BLaER1 treated with 17β-estradiol and CSF1 and Interleukin-3, amounts not matched to agents 10 nM and 100 nM (cell line): ENCODE measurements around the gene GCG.

Experiments
- H3K27ac ChIP-seq, 11 experiments: shearing (Covaris generic); formaldehyde crosslinking; 2 replicates each; pipeline ENCODE4 v1.8.1; 2022
- H3K27me3 ChIP-seq, 11 experiments: shearing (Covaris generic); formaldehyde crosslinking; 2 replicates each; pipeline ENCODE4 v1.8.1; 2022
- H3K36me3 ChIP-seq, 11 experiments: shearing (Covaris generic); formaldehyde crosslinking; 2 replicates each; pipeline ENCODE4 v1.8.1; 2022
- H3K4me1 ChIP-seq, 10 experiments: shearing (Covaris generic); formaldehyde crosslinking; 2 replicates each; pipeline ENCODE4 v1.8.1; 2022
- H3K4me2 ChIP-seq, 11 experiments: shearing (Covaris generic); formaldehyde crosslinking; 2 replicates each; pipeline ENCODE4 v1.8.1; 2022
- H3K4me3 ChIP-seq, 10 experiments: shearing (Covaris generic); formaldehyde crosslinking; 2 replicates each; pipeline ENCODE4 v1.8.1; 2022
- H3K9ac ChIP-seq, 11 experiments: shearing (Covaris generic); formaldehyde crosslinking; 2 replicates each; pipeline ENCODE4 v1.8.1; 2022
- H3K9me3 ChIP-seq, 11 experiments: shearing (Covaris generic); formaldehyde crosslinking; replicated peaks in 1 of 11; 2 replicates each; pipeline ENCODE4 v1.8.1; 2022
- H4K20me1 ChIP-seq, 11 experiments: shearing (Covaris generic); formaldehyde crosslinking; 2 replicates each; pipeline ENCODE4 v1.8.1; 2022
- Cebpa-rat ChIP-seq, 11 experiments: shearing (Covaris generic); IDR thresholded peaks; 2 replicates each; pipeline ENCODE4 v1.8.1; 2022

GCG gene

DNA sequence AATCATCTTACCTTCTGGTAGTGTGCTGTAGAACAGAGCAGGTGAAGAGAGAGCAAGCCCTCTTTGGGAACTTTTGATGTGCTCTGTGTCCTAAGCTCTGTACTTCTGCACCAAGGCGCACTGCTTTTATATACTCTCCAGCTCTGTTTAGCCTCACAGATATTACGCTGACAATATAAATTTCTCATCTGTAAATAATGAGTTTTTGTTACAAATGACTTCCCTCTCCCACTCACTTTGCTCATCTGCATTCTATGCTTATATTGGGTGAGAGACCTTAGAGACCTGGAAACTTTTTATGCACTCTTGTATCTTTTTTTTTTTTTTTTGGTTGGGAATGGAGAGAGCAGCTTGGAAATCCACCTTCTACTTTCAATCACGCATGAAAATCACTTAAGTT lies at the start of gene GCG:
Gene GCG, minus strand, starts transcription at position 101 of the 400 bp plus-strand sequence. CDS start 3,069 bp downstream, outside the sequence.
- no peaks in the 10 kb centered on the region for H3K27me3 ChIP-seq
- H3K4me3 ChIP-seq = no peak within 1 kb of the TSS
- H3K9ac ChIP-seq = no peak within 1 kb of the TSS
- no peak within 1 kb of the TSS for H3K27ac ChIP-seq
- 0 out of 20 replicates have a peak, but pooled peaks cover 0 to 4% (median 0%) of the 10 kb centered on the region in 10 experiments for H3K4me1 ChIP-seq
- H4K20me1 ChIP-seq = no peaks in the 10 kb centered on the region
- no peak within 1 kb of the TSS for H3K4me2 ChIP-seq
- H3K36me3 ChIP-seq = no peaks in the 10 kb centered on the region
- TF ChIP-seq Cebpa-rat (IDR thresholded peaks at IDR 0.05) = no peak
- no peaks in the 10 kb centered on the region for H3K9me3 ChIP-seq

DNA sequence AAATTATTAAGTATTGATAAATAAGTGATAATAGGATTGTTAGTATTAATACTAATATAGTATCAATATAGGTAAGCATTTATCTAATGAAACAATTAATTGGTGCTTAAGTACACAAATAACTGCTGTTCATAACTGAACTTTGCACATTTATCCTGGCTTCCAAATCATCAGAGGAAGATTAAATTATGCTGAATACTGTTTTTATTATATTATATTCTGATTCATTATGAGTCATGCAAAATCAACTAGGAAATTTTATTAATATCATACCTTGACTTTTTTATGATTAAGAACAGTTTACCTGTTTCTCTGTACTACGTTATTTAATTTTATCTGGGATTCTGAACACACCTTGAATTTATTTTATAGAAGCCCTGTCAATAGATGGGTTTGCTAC lies 48.6 kb upstream of the GCG start:
- H3K4me3 ChIP-seq = no peak overlapping the region
- no peak overlapping the region for H3K27ac ChIP-seq
- no peak overlapping the region for H3K9ac ChIP-seq
- no peaks in the 10 kb centered on the region for H3K36me3 ChIP-seq
- H4K20me1 ChIP-seq = no peaks in the 10 kb centered on the region
- no peaks in the 10 kb centered on the region for H3K27me3 ChIP-seq
- H3K9me3 ChIP-seq = no peaks in the 10 kb centered on the region
- H3K4me2 ChIP-seq = no peak overlapping the region
- TF ChIP-seq Cebpa-rat (IDR thresholded peaks at IDR 0.05) = no peak
- H3K4me1 ChIP-seq = no peaks in the 10 kb centered on the region

DNA sequence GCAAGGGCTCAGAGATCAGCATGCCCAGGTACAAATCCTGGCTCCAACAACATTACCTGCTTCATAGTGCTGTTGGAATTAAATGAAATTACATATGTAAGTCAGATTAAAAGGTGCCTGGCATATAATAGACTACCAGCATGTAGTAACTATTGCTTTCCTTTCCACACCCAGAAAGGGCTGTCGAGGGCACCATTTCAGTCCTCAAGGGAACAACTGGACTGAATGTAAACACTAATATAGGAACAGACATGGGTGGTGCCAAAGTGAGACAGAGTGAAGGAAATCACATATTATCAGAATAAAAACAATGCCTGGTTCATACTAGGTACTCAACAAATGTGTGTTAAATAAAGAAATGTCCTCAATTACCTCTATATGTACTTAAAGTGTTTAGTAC lies 47.9 kb upstream of the GCG start:
- Histone ChIP-seq H3K36me3 (no peaks in the 10 kb centered on the region), H4K20me1 (no peaks in the 10 kb centered on the region), H3K4me1 (no peaks in the 10 kb centered on the region), H3K27ac (no peak overlapping the region), H3K9ac (no peak overlapping the region), H3K4me2 (no peak overlapping the region), H3K4me3 (no peak overlapping the region), H3K27me3 (no peaks in the 10 kb centered on the region), H3K9me3 (no peaks in the 10 kb centered on the region)
- TF ChIP-seq Cebpa-rat (IDR thresholded peaks at IDR 0.05) = no peak

DNA sequence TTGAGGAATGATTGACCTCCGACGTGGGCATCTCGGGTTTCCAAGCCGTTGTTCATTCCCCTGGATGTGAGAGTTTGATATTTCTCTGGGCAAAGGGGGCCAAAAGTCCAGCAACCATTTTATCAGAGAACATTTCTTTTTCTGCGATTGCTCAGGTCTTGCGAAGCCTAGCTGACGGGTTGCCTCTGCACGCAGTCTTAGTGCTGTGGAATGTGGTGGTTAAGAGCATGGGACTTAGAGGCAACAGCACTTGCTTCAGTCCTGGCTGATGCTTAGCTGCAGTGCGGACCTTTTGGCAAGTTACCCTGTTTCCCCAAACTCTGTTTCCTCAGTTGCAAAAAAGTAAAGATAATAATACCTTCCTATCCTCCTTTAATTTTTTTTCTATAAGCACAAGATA lies 46.2 kb upstream of the GCG start:
- no peaks in the 10 kb centered on the region for H3K27me3 ChIP-seq
- H3K4me1 ChIP-seq = no peaks in the 10 kb centered on the region
- no peak overlapping the region for H3K4me2 ChIP-seq
- H3K9ac ChIP-seq = no peak overlapping the region
- H3K4me3 ChIP-seq = no peak overlapping the region
- H3K36me3 ChIP-seq = no peaks in the 10 kb centered on the region
- no peak for TF ChIP-seq Cebpa-rat (IDR thresholded peaks at IDR 0.05)
- H4K20me1 ChIP-seq = no peaks in the 10 kb centered on the region
- H3K27ac ChIP-seq = no peak overlapping the region
- no peaks in the 10 kb centered on the region for H3K9me3 ChIP-seq

DNA sequence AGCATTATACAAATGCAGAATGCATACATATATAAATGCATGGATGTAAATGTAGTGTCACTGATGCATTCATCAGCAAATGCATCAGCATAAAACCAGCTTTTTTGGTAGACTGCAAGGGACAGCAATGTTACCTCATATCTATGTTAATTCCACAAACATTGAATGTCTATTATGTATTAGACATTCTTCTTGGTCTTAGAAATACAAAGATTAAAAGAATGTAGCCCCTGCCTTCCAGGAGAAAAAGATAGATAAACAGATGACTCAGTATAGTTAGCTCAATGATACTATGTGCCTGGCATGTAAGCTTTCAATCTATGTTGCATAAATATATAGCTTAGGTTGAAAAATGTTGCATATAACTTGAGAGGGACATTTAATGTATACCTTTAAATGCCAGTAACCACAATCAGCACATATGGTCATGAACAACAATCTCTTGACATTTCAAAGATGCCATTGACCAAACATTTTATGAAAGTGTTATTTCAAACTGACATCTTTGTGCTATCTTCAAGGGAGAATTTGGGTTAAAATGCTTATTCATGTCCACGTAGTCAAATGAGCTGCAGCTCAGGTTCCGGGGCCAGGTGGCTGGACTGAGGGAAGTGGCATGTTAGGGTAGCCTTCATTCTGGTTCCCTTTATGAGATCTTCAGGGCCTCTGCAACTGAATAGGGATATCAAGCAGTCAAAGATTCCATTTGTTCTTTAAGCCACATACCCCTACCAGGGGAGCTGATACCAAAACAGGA lies 45.2 kb upstream of the GCG start:
- Histone ChIP-seq H3K4me2 (no peak overlapping the region), H3K36me3 (no peaks in the 10 kb centered on the region), H3K9me3 (no peaks in the 10 kb centered on the region), H3K4me1 (no peaks in the 10 kb centered on the region), H3K9ac (no peak overlapping the region), H3K27ac (no peak overlapping the region), H3K4me3 (no peak overlapping the region), H3K27me3 (no peaks in the 10 kb centered on the region), H4K20me1 (no peaks in the 10 kb centered on the region)
- TF ChIP-seq Cebpa-rat (IDR thresholded peaks at IDR 0.05) = no peak

DNA sequence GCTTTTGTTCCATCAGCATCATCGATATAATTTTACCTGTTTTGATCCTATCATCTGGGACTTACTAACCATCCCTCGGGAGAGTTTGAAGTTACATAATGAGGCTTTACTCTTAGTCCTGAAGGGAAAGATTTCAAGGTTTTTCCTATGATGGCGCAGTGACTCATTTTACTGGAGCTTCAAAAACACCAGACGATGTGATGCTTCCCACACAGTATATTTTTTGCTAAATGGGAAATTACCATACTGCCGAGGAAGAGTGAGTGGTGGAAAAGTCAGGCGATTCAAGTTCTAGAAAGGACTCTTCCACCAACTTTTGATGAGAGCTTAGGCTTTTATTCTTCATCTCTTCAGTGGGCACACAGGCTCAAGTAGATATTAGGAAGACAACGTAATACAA lies 44.6 kb upstream of the GCG start:
- H4K20me1 ChIP-seq = no peaks in the 10 kb centered on the region
- no peaks in the 10 kb centered on the region for H3K9me3 ChIP-seq
- H3K4me2 ChIP-seq = no peak overlapping the region
- no peaks in the 10 kb centered on the region for H3K36me3 ChIP-seq
- TF ChIP-seq Cebpa-rat (IDR thresholded peaks at IDR 0.05) = no peak
- no peak overlapping the region for H3K9ac ChIP-seq
- H3K27me3 ChIP-seq = no peaks in the 10 kb centered on the region
- H3K4me3 ChIP-seq = no peak overlapping the region
- no peak overlapping the region for H3K27ac ChIP-seq
- H3K4me1 ChIP-seq = no peaks in the 10 kb centered on the region

DNA sequence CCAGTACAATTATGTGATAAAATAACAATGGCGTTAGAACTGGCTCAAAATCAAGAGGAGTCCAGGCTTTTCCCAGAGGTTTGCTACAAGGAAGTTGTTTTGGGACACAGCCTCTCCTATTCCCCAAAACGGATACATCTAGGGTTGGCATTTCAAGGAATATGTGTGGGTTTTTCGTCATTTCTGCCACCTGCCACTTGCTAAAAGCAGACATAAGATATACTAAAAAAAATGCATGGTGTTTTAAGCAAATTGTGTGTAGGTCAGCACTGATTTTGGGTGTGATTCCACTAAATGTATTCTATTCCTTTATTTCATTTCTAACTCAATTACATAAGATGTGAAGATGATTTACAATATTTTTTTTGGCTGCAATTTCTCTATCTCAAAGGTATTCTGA lies 36.4 kb upstream of the GCG start:
- no peaks in the 10 kb centered on the region for H3K9me3 ChIP-seq
- no peak overlapping the region for H3K4me3 ChIP-seq
- H3K4me2 ChIP-seq = no peak overlapping the region
- no peaks in the 10 kb centered on the region for H3K4me1 ChIP-seq
- TF ChIP-seq Cebpa-rat (IDR thresholded peaks at IDR 0.05) = no peak
- H3K27ac ChIP-seq = no peak overlapping the region
- H3K36me3 ChIP-seq = no peaks in the 10 kb centered on the region
- no peak overlapping the region for H3K9ac ChIP-seq
- H3K27me3 ChIP-seq = no peaks in the 10 kb centered on the region
- no peaks in the 10 kb centered on the region for H4K20me1 ChIP-seq

DNA sequence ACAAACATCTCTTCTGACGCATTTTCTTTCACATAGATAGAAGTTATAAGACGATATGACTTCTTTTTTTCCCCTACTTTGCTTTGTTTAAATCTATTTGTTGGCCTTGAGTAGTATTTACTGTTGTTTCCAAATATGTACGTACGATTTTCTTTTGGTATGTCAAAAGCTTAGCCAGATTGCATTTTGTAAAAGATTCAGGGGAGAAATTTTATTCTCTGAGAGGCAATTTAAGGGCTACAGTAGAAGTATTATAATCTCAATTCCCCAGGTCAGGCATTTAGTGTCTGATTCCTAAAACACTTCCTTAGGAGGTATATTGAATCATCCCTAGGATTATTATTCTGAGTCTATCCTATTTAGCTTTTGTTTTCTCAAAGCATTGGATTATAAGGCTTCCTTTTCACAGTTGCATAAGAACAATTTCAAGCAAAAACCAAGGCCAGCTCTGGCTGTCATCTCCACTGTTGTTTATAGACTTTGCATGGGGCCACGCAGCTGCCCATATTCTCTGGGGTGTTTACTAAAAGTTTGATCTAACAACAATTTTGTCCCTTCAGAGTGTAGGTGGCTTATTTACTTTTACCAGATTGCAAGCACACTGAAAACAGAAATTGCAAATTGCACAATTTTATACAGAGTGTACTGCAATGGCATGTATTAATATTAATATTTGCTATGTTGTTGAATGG lies 33.6 kb upstream of the GCG start:
- Histone ChIP-seq H3K9me3 (no peaks in the 10 kb centered on the region), H3K27ac (no peak overlapping the region), H3K9ac (no peak overlapping the region), H3K4me3 (no peak overlapping the region), H3K36me3 (no peaks in the 10 kb centered on the region), H3K4me1 (no peaks in the 10 kb centered on the region), H3K4me2 (no peak overlapping the region), H3K27me3 (no peaks in the 10 kb centered on the region), H4K20me1 (no peaks in the 10 kb centered on the region)
- no peak for TF ChIP-seq Cebpa-rat (IDR thresholded peaks at IDR 0.05)

DNA sequence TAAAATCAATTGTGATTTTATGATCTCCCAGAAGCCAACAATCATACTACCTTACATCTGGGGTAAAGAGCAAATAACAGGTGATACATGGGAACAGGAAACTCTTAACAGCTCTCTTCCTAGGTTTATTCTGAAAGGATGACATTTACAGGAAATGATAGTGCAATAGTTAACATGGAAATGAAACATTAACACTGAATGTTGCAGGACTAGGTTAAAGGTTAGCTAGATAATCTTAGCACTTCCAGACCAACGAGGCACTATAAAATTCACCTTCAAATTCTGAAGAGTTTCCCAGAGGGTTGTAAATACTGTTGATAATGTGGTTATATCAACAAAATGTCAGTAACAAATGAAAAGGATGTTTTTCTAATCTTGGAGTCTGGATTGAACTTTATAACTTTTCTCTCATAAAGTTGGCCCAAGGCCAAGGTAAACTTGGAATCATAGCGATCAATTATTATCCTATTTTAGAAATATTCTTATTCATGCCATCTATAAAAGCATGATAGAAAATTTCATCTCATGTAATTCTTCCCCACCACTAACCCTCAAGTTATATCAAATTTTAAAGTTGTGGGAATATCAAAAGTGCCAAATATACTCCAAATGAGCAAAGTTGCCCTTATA lies 32.9 kb upstream of the GCG start:
- Histone ChIP-seq H4K20me1 (no peaks in the 10 kb centered on the region), H3K4me2 (no peak overlapping the region), H3K9me3 (no peaks in the 10 kb centered on the region), H3K27ac (no peak overlapping the region), H3K4me3 (no peak overlapping the region), H3K4me1 (no peaks in the 10 kb centered on the region), H3K36me3 (no peaks in the 10 kb centered on the region), H3K9ac (no peak overlapping the region), H3K27me3 (no peaks in the 10 kb centered on the region)
- no peak for TF ChIP-seq Cebpa-rat (IDR thresholded peaks at IDR 0.05)

DNA sequence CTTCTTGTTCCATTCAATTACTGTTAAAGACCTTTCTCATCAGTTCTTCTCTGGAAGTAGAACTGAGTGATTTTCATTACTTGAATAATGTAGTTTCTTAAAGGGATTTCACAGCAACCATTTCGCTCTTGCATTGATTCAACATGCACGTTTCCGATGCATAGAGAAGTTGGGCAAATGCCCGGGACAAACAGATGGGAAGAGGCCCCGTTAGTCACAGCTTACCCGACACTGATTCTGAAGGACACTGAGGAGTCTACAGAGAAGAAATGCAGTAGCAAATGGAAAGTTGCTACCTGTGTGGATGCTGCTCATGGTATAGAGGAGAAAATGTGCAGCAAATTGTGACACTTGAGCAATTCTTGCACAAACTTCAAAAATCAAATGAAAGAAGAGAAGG lies 32.3 kb upstream of the GCG start:
- H4K20me1 ChIP-seq = no peaks in the 10 kb centered on the region
- H3K4me3 ChIP-seq = no peak overlapping the region
- no peak overlapping the region for H3K4me2 ChIP-seq
- no peaks in the 10 kb centered on the region for H3K36me3 ChIP-seq
- H3K9ac ChIP-seq = no peak overlapping the region
- H3K9me3 ChIP-seq = no peaks in the 10 kb centered on the region
- H3K27me3 ChIP-seq = no peaks in the 10 kb centered on the region
- H3K4me1 ChIP-seq = no peaks in the 10 kb centered on the region
- H3K27ac ChIP-seq = no peak overlapping the region
- no peak for TF ChIP-seq Cebpa-rat (IDR thresholded peaks at IDR 0.05)
